Peyer's patch (tissue), 4 donors: ENCODE measurements around the gene NDRG3.

ENCODE experiments used
- CTCF ChIP-seq, 6 experiments: fragments of 450-650 bp in 4 of 6; fragments of 200-600 bp in 2 of 6; sonication (generic) in 1 of 6; IDR thresholded peaks; one replicate each; pipeline ENCODE4 v1.5.1; 2017 to 2019; ENCODE audit warnings: antibody characterized with exemption in 6 of 6, mild to moderate bottlenecking in 3 of 6, moderate library complexity in 1 of 6
- POLR2A ChIP-seq, 2 donors: fragments of 450-650 bp; IDR thresholded peaks; one replicate each; pipeline ENCODE4 v1.5.1; 2017; ENCODE audit warnings: antibody characterized with exemption in 2 of 2, mild to moderate bottlenecking in 2 of 2, moderate library complexity in 2 of 2

- TF ChIP-seq POLR2A (IDR thresholded peaks at IDR 0.05) (no peak), CTCF (IDR thresholded peaks at IDR 0.05) (no peak)
These were observed 91.4 kb downstream of the NDRG3 start for GRCh38 chr20:36654506-36654905.
